Endothelial cell of umbilical vein (primary cell): ENCODE measurements around the gene DNAJC28. TPM values are rescaled to one million over a fixed set of nuclear protein-coding genes. Genes with fewer than 3 reads are reported as not detected.
"Not testable (repeated sequence)": the region's sequence is repeated elsewhere in the genome, so short reads cannot be mapped to it uniquely, and the experiment has no call there.

Experiments used
- BruUV-seq: library from RNA; stranded (reverse); fragments of 400-500 nt; replicated peaks from 2 replicates; lab custom pipeline; 2021; lab: Mats Ljungman, UMichigan
- CTCF ChIA-PET: fragments of 300-600, 350-600 bp; sonication (Branson Sonifier 250); formaldehyde crosslinking; loops from one replicate; lab custom pipeline; 2021; ENCODE audit warnings: antibody characterized with exemption, inconsistent platforms; lab: Charles Lee
- POLR2A ChIA-PET: fragments of 300-600, 350-600 bp; sonication (Branson Sonifier 250); formaldehyde crosslinking; loops from one replicate; lab custom pipeline; 2021; ENCODE audit warnings: antibody characterized with exemption, inconsistent platforms; lab: Charles Lee
- DNase-seq: peaks from one replicate; pipeline ENCODE4 v3.0.0-alpha.2; 2011; ENCODE audit warnings: low read depth, low spot score
- FAIRE-seq: peaks from 2 replicates; lab custom pipeline; 2011; peaks lifted over from hg19 to GRCh38; lab: Jason Lieb, UNC
- H2AFZ ChIP-seq: 2 replicates; pipeline ENCODE4 v1.6.0; 2012; ENCODE audit warnings: low read depth, low read length, control low read depth, inconsistent platforms
- H3K27ac ChIP-seq: 2 replicates; pipeline ENCODE4 v1.5.1; 2011; ENCODE audit warnings: low read depth, mild to moderate bottlenecking, control low read depth, low read length, moderate library complexity; ENCODE audit not compliant: insufficient read depth
- H3K27me3 ChIP-seq, 2 experiments: 2 replicates each; pipeline versions ENCODE4 v1.6.0 to v1.6.1; 2011; ENCODE audit warnings: low read length in 2 of 2, mixed read lengths in 1 of 2; ENCODE audit not compliant: control insufficient read depth in 2 of 2, insufficient read depth in 2 of 2
- H3K36me3 ChIP-seq, 2 experiments: 2 replicates in 1 of 2; 3 replicates in 1 of 2; pipeline ENCODE4 v1.5.1; 2011; ENCODE audit warnings: low read length in 2 of 2, mild to moderate bottlenecking in 1 of 2, moderate library complexity in 1 of 2; ENCODE audit not compliant: control insufficient read depth in 2 of 2, insufficient read depth in 2 of 2; ENCODE audit errors: extremely low read depth in 1 of 2
- H3K4me1 ChIP-seq: 3 replicates; pipeline ENCODE4 v1.5.1; 2011; ENCODE audit warnings: mild to moderate bottlenecking, low read length; ENCODE audit not compliant: control insufficient read depth, insufficient read depth; ENCODE audit errors: extremely low read depth
- H3K4me2 ChIP-seq: 2 replicates; pipeline ENCODE4 v1.6.1; 2011; ENCODE audit warnings: low read length, control low read depth, mixed read lengths; ENCODE audit not compliant: insufficient read depth
- H3K4me3 ChIP-seq, 3 experiments: fragments of 200-600 bp in 1 of 3; sonication (generic), shearing (Covaris generic) in 1 of 3; replicated peaks in 1 of 3; 2 replicates each; pipeline ENCODE4 v1.5.1; 2011 to 2016; ENCODE audit warnings: control low read depth in 3 of 3, low read length in 3 of 3, mild to moderate bottlenecking in 2 of 3, inconsistent platforms in 1 of 3, low read depth in 1 of 3, moderate library complexity in 1 of 3; ENCODE audit not compliant: insufficient read depth in 1 of 3
- H3K79me2 ChIP-seq: 2 replicates; pipeline ENCODE4 v1.6.0; 2012; ENCODE audit warnings: low read length, inconsistent platforms; ENCODE audit not compliant: control insufficient read depth, insufficient read depth
- H3K9ac ChIP-seq: replicated peaks from 2 replicates; pipeline ENCODE3; 2011; ENCODE audit warnings: low read length, control low read depth; ENCODE audit not compliant: insufficient read depth; ENCODE audit errors: extremely low read depth
- H3K9me1 ChIP-seq: replicated peaks from 3 replicates; pipeline ENCODE4 v1.6.0; 2011; ENCODE audit warnings: mild to moderate bottlenecking, low read length; ENCODE audit not compliant: control insufficient read depth, insufficient read depth; ENCODE audit errors: extremely low read depth
- H3K9me3 ChIP-seq: replicated peaks from 2 replicates; pipeline ENCODE4 v1.5.1; 2012; ENCODE audit warnings: low read length, inconsistent platforms; ENCODE audit not compliant: control insufficient read depth, insufficient read depth
- H4K20me1 ChIP-seq: replicated peaks from 2 replicates; pipeline ENCODE3; 2011; ENCODE audit warnings: mild to moderate bottlenecking, low read length; ENCODE audit not compliant: control insufficient read depth, insufficient read depth; ENCODE audit errors: extremely low read depth
- EZH2 ChIP-seq: IDR thresholded peaks from 2 replicates; pipeline ENCODE4 v1.6.1; 2012; ENCODE audit warnings: borderline replicate concordance, low read depth, mild to moderate bottlenecking, moderate library complexity, low read length, inconsistent platforms; ENCODE audit not compliant: severe bottlenecking
- FOS ChIP-seq: IDR thresholded peaks from 2 replicates; pipeline ENCODE4 v1.6.1; 2011; ENCODE audit warnings: mild to moderate bottlenecking, low read length, moderate library complexity, borderline replicate concordance; ENCODE audit not compliant: insufficient read depth
- GATA2 ChIP-seq: IDR thresholded peaks from 2 replicates; pipeline ENCODE4 v1.7.0; 2011; ENCODE audit warnings: low read depth, mild to moderate bottlenecking, moderate library complexity, mixed read lengths, low read length; ENCODE audit not compliant: insufficient read length, insufficient read depth
- JUN ChIP-seq: IDR thresholded peaks from 2 replicates; pipeline ENCODE4 v1.6.1; 2011; ENCODE audit warnings: borderline replicate concordance, low read depth; ENCODE audit not compliant: insufficient read length, insufficient read depth
- MYC ChIP-seq: IDR thresholded peaks from one replicate; pipeline ENCODE4 v1.6.1; 2011; ENCODE audit warnings: mild to moderate bottlenecking, low read depth, low read length
- POLR2A ChIP-seq: IDR thresholded peaks from 2 replicates; pipeline ENCODE4 v1.6.1; 2012; ENCODE audit warnings: low read depth, mild to moderate bottlenecking, control low read depth, low read length
- POLR2AphosphoS5 ChIP-seq: IDR thresholded peaks from 2 replicates; pipeline ENCODE4 v1.6.1; 2012; ENCODE audit warnings: low read depth, mild to moderate bottlenecking, control low read depth, low read length, moderate library complexity; ENCODE audit not compliant: insufficient read depth
- dilution Hi-C: fragments of 300-500 bp; cut with MboI; formaldehyde crosslinking; loops from one replicate; pipeline ENCODE4 v1.15.0; 2019; ENCODE audit warnings: low sequenced_read_pairs; ENCODE audit not compliant: extremely low pct_ligation_motif_present
- intact Hi-C: fragments of 100-400 bp; cut with micrococcal nuclease; formaldehyde crosslinking; loops from one replicate; pipeline ENCODE4 v1.10.0; 2022
- polyA plus RNA-seq, 4 experiments: library from polyadenylated mRNA; depleted of rRNA in 3 of 4; stranded (reverse) in 3 of 4; unstranded in 1 of 4; fragments of >200 nt; gene quantifications; 2 replicates each; pipeline versions ENCODE4 v1.2.1 to v1.2.3, GENCODE V29; 2011 to 2012; ENCODE audit warnings: missing spikeins in 1 of 4
- total RNA-seq: library from RNA; stranded (reverse); gene quantifications from 2 replicates; pipeline ENCODE4 v1.2.3, GENCODE V29; 2021
- TF ChIP-seq, protein P1 (sequence below): IDR thresholded peaks from 2 replicates; pipeline ENCODE4 v1.6.1; 2011; ENCODE audit not compliant: insufficient read depth, insufficient read length
- TF ChIP-seq, protein P2 (sequence below), 2 donors: IDR thresholded peaks; 1 replicate in 1 of 2; 2 replicates in 1 of 2; pipeline ENCODE4 v1.5.1; 2011; ENCODE audit warnings: low read length in 2 of 2, mild to moderate bottlenecking in 2 of 2, moderate library complexity in 2 of 2, control low read depth in 1 of 2, inconsistent platforms in 1 of 2, low read depth in 1 of 2; ENCODE audit not compliant: insufficient read depth in 1 of 2; ENCODE audit errors: extremely low read depth in 1 of 2

Gene DNAJC28
- total and polyA plus RNA-seq, 2 donors (not counting 3 experiments of a cell fraction or from before 2014, with no cell fraction given) = 0.19 to 0.82 TPM

DNA sequence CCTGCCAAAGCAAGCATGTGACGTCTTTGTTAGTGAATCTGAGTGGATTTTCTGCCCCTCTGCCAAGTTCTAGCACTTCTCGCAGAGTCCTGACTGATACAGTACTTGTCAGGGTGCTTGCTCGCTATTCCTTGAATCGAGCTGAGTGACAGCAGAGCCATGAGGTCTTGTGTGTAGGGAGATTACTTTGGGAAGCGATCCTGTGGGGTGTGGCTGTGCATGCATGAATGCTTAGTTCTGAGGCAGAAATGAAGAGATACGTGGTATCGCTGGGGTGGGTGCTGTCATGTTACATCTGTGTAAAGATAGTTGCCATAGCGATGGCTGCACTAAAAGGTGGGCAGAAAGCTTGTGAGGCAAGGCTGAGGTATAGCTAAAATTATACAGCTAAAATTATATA, 19.3 kb upstream of the DNAJC28 start:
- Histone ChIP-seq H2AFZ (no peak overlapping the region), H3K27ac (no peak overlapping the region), H3K27me3 (no peaks in the 10 kb centered on the region), H3K9ac (no peak overlapping the region), H3K4me1 (no peaks in the 10 kb centered on the region), H3K9me3 (no peaks in the 10 kb centered on the region), H3K4me2 (no peak overlapping the region), H3K79me2 (no peaks in the 10 kb centered on the region), H3K36me3 (peaks cover 10 to 14% of the 10 kb centered on the region in 2 experiments), H4K20me1 (no peaks in the 10 kb centered on the region), H3K9me1 (no peaks in the 10 kb centered on the region), H3K4me3 (no peak overlapping the region)
- intact Hi-C loops = no loop called here
- FAIRE-seq (no peak), DNase-seq (no peak)
- ChIA-PET POLR2A (no interaction called here), CTCF (interaction anchor here (2.0 kb wide), 1 partner anchor 95 kb away, joined by 8 read pairs; no protein-coding TSS in a partner anchor)
- TF ChIP-seq POLR2AphosphoS5 (no peak), GATA2 (no peak), FOS (no peak), POLR2A (no peak), MYC (no peak), EZH2 (no peak), JUN (no peak)
- TF ChIP-seq, protein P1, sequence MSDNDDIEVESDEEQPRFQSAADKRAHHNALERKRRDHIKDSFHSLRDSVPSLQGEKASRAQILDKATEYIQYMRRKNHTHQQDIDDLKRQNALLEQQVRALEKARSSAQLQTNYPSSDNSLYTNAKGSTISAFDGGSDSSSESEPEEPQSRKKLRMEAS = no peak
- TF ChIP-seq, protein P2, sequence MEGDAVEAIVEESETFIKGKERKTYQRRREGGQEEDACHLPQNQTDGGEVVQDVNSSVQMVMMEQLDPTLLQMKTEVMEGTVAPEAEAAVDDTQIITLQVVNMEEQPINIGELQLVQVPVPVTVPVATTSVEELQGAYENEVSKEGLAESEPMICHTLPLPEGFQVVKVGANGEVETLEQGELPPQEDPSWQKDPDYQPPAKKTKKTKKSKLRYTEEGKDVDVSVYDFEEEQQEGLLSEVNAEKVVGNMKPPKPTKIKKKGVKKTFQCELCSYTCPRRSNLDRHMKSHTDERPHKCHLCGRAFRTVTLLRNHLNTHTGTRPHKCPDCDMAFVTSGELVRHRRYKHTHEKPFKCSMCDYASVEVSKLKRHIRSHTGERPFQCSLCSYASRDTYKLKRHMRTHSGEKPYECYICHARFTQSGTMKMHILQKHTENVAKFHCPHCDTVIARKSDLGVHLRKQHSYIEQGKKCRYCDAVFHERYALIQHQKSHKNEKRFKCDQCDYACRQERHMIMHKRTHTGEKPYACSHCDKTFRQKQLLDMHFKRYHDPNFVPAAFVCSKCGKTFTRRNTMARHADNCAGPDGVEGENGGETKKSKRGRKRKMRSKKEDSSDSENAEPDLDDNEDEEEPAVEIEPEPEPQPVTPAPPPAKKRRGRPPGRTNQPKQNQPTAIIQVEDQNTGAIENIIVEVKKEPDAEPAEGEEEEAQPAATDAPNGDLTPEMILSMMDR (IDR thresholded peaks at IDR 0.05; ENCODE audit: extremely low read depth in 1 of 2, insufficient read depth in 1 of 2, low read depth in 1 of 2, low read length in 2 of 2) = no peak
- dilution Hi-C loops = no loop called here
- BruUV-seq = no TSS peak

DNA sequence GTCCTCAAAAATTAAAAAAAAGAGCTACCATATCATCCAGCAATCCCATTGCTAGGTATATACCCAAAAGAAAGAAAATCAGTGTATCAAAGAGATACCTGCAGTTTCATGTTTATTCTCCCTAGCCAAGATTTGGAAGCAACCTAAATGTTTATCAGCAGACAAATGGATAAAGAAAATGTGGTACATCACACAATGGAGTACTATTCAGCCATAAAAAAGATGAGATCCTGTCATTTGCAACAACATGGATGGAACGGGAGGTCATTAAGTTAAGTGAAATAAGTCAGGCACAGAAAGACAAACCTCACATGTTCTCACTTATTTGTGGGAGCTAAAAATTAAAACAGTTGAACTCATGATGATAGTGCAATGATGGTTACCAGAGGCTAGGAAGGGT, 15.5 kb upstream of the DNAJC28 start:
- H3K27me3 ChIP-seq, DNase-seq, H3K4me3 ChIP-seq, CTCF ChIA-PET, H3K4me2 ChIP-seq, H3K9me1 ChIP-seq, H2AFZ ChIP-seq, H3K4me1 ChIP-seq, H3K27ac ChIP-seq, H3K9me3 ChIP-seq, H3K36me3 ChIP-seq, intact Hi-C loops, dilution Hi-C loops, H4K20me1 ChIP-seq, BruUV-seq, H3K79me2 ChIP-seq, POLR2A ChIA-PET, H3K9ac ChIP-seq: not testable (repeated sequence)
- peak; percentile 57 for FAIRE-seq
